PC-9 (cell line): ENCODE results near the gene VAX1. TPM values are rescaled to one million over a fixed set of nuclear protein-coding genes. Genes with fewer than 3 reads are reported as not detected.

Source experiments
- BruUV-seq: library from RNA; stranded (reverse); fragments of 400-500 nt; replicated peaks from 2 replicates; lab custom pipeline; 2021; lab: Mats Ljungman, UMichigan
- CTCF ChIA-PET: fragments of 300-600 bp; sonication (Branson Sonifier 250); formaldehyde crosslinking; loops from one replicate; lab custom pipeline; 2022; ENCODE audit warnings: antibody characterized with exemption; lab: Charles Lee
- POLR2A ChIA-PET: fragments of 300-600 bp; sonication (Branson Sonifier 250); formaldehyde crosslinking; loops from one replicate; lab custom pipeline; 2022; ENCODE audit warnings: antibody characterized with exemption; ENCODE audit not compliant: unreplicated experiment; lab: Charles Lee
- DNase-seq, 2 experiments: peaks; one replicate each; pipeline versions ENCODE4 v3.0.0 to v3.0.0-alpha.2; 2015 to 2022; ENCODE audit warnings: mixed read lengths in 1 of 2
- H2AFZ ChIP-seq: fragments of 200-600 bp; sonication (generic); 2 replicates; pipeline ENCODE4 v1.8.1; 2017; ENCODE audit warnings: antibody characterized with exemption
- H3F3A ChIP-seq: fragments of 200-600 bp; sonication (generic); 2 replicates; pipeline ENCODE4 v1.8.1; 2017; ENCODE audit warnings: antibody characterized with exemption, mild to moderate bottlenecking, low read depth; ENCODE audit not compliant: insufficient read depth
- H3K27ac ChIP-seq: fragments of 200-600 bp; sonication (generic); 2 replicates; pipeline ENCODE4 v1.6.1; 2016; ENCODE audit warnings: mixed run types
- H3K27me3 ChIP-seq: fragments of 200-600 bp; sonication (generic); 2 replicates; pipeline ENCODE4 v1.6.1; 2016; ENCODE audit warnings: low read depth, mixed run types; ENCODE audit not compliant: insufficient read depth
- H3K36me3 ChIP-seq: fragments of 200-600 bp; sonication (generic); 2 replicates; pipeline ENCODE4 v1.6.1; 2016; ENCODE audit warnings: low read depth, mixed run types
- H3K4me1 ChIP-seq: fragments of 200-600 bp; sonication (generic); replicated peaks from 2 replicates; pipeline ENCODE4 v1.6.1; 2016; ENCODE audit warnings: mixed run types; ENCODE audit not compliant: insufficient read depth
- H3K4me2 ChIP-seq: fragments of 200-600 bp; sonication (generic); 2 replicates; pipeline ENCODE4 v1.6.1; 2017; ENCODE audit warnings: mixed run types
- H3K4me3 ChIP-seq: fragments of 200-600 bp; sonication (generic); 2 replicates; pipeline ENCODE4 v1.6.1; 2016; ENCODE audit warnings: mixed run types
- H3K79me2 ChIP-seq: fragments of 200-600 bp; sonication (generic); 2 replicates; pipeline ENCODE4 v1.6.1; 2017; ENCODE audit warnings: low read depth, mixed run types
- H3K9me2 ChIP-seq: fragments of 200-600 bp; sonication (generic); 2 replicates; pipeline ENCODE4 v1.8.1; 2017; ENCODE audit warnings: mild to moderate bottlenecking; ENCODE audit not compliant: insufficient read depth
- H3K9me3 ChIP-seq: fragments of 200-600 bp; sonication (generic); 2 replicates; pipeline ENCODE4 v1.8.1; 2016; ENCODE audit warnings: low read depth; ENCODE audit not compliant: insufficient read depth
- H4K20me1 ChIP-seq: fragments of 200-600 bp; sonication (generic); 2 replicates; pipeline ENCODE4 v1.8.1; 2017; ENCODE audit not compliant: insufficient read depth
- CTCF ChIP-seq: fragments of 200-600 bp; sonication (generic); conservative IDR thresholded peaks from 2 replicates; pipeline ENCODE4 v1.6.1; 2017; ENCODE audit warnings: mixed run types, antibody characterized with exemption, mild to moderate bottlenecking, moderate library complexity
- EZH2 ChIP-seq: fragments of 200-600 bp; sonication (generic); IDR thresholded peaks from 2 replicates; pipeline ENCODE4 v1.8.0; 2017; ENCODE audit warnings: antibody characterized with exemption, low read depth
- intact Hi-C: fragments of 100-400 bp; cut with micrococcal nuclease; formaldehyde crosslinking; loops from one replicate; pipeline ENCODE4 v1.10.0; 2022; ENCODE audit not compliant: unreplicated experiment
- total RNA-seq: library from RNA; stranded (reverse); gene quantifications from 2 replicates; pipeline ENCODE4 v1.2.3, GENCODE V29; 2021

VAX1 gene
- total RNA-seq, 1 experiment from 2014 or later: not detected

- Histone ChIP-seq H4K20me1 (no peaks in the 10 kb centered on the region), H3K4me1 (no peaks in the 10 kb centered on the region), H3K9me2 (no peaks in the 10 kb centered on the region), H3K4me3 (no peak overlapping the region), H3K36me3 (no peaks in the 10 kb centered on the region), H3K27me3 (0 out of 2 replicates have a peak, but pooled peaks cover 4% of the 10 kb centered on the region), H2AFZ (no peak overlapping the region), H3K27ac (no peak overlapping the region), H3K79me2 (no peaks in the 10 kb centered on the region), H3K4me2 (no peak overlapping the region), H3K9me3 (no peaks in the 10 kb centered on the region), H3F3A (no peaks in the 10 kb centered on the region)
- no TSS peak for BruUV-seq
- ChIA-PET POLR2A (no interaction called here), CTCF (no interaction called here)
- intact Hi-C loops: no loop called here
- no peak for DNase-seq
- no peak for TF ChIP-seq EZH2
- TF ChIP-seq CTCF: no peak
These were observed 2.5 kb downstream of the VAX1 start for GRCh38 chr10:117135480-117136140.

- no peaks in the 10 kb centered on the region for H3K9me3 ChIP-seq
- H2AFZ ChIP-seq: no peak overlapping the region
- ChIA-PET POLR2A (no interaction called here), CTCF (no interaction called here)
- H3K79me2 ChIP-seq: no peaks in the 10 kb centered on the region
- H3K4me2 ChIP-seq: no peak overlapping the region
- no TSS peak for BruUV-seq
- no peaks in the 10 kb centered on the region for H3K36me3 ChIP-seq
- no peak overlapping the region for H3K4me3 ChIP-seq
- no peaks in the 10 kb centered on the region for H4K20me1 ChIP-seq
- H3K4me1 ChIP-seq: no peaks in the 10 kb centered on the region
- no peaks in the 10 kb centered on the region for H3K9me2 ChIP-seq
- no peak for DNase-seq
- H3K27me3 ChIP-seq: 0 out of 2 replicates have a peak, but pooled peaks cover 4% of the 10 kb centered on the region
- TF ChIP-seq CTCF (no peak), EZH2 (no peak)
- H3F3A ChIP-seq: no peaks in the 10 kb centered on the region
- no peak overlapping the region for H3K27ac ChIP-seq
- intact Hi-C loops: no loop called here
These were observed 3.1 kb downstream of the VAX1 start for GRCh38 chr10:117135026-117135372.

DNA sequence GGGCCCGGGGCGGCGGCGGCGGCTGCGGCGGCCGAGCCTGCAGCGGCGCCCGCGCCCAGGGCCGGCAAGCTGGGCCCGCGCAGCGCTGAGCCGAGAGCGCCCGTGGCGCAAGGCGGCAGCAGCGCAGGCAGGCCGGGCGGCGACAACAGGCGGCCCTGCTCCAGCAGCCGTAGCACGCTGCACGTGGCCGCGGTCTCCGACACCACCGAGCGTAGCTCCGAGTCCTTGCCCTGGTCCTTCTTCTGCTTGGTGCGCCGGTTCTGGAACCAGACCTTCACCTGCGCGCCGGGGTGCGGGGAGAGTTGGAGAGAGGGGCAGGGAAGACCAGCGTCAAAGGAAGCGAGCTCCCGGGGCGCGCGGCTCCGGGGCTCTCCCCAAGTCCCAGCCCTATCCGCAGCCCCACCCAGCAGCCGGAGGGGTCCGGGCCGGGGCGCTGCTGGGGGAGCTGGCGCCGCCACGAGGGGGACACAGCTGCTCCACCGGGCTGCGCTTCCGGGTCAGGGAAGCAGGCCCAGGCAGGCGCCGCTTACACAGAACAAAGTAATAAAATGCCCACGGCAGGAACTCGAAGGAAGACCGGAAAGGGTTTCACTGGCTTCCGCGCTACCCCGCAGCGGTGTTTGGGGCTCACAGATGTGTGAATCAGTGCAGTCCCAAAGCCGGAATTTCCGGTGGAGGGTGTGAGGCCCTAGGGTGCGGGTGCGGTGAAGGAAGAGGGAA is 3.6 kb downstream of the VAX1 start:
- Histone ChIP-seq H2AFZ (no peak overlapping the region), H3K4me3 (no peak overlapping the region), H3K36me3 (no peaks in the 10 kb centered on the region), H3K4me2 (no peak overlapping the region), H3F3A (no peaks in the 10 kb centered on the region), H3K9me3 (no peaks in the 10 kb centered on the region), H3K79me2 (no peaks in the 10 kb centered on the region), H3K9me2 (no peaks in the 10 kb centered on the region), H3K27ac (no peak overlapping the region), H4K20me1 (no peaks in the 10 kb centered on the region), H3K27me3 (0 out of 2 replicates have a peak, but pooled peaks cover 4% of the 10 kb centered on the region), H3K4me1 (no peaks in the 10 kb centered on the region)
- POLR2A ChIA-PET: no interaction called here
- BruUV-seq: no TSS peak
- DNase-seq: no peak
- no peak for TF ChIP-seq EZH2
- no peak for TF ChIP-seq CTCF
- intact Hi-C loops: no loop called here
- CTCF ChIA-PET: no interaction called here
